ACC112 (cell line): Measurements from ENCODE around the gene ZCCHC8.
"Not testable (repeated sequence)": the region's sequence is repeated elsewhere in the genome, so short reads cannot be mapped to it uniquely, and the experiment has no call there.

ENCODE experiments used
- H2AFZ ChIP-seq: fragments of 200-600 bp; sonication (generic); one replicate; pipeline ENCODE4 v1.6.0; 2017; ENCODE audit warnings: antibody characterized with exemption, low read length; ENCODE audit not compliant: unreplicated experiment
- H3K27ac ChIP-seq: fragments of 200-600 bp; sonication (generic); 2 replicates; pipeline ENCODE4 v1.5.1; 2014; ENCODE audit warnings: low read depth, mild to moderate bottlenecking, antibody characterized with exemption, low read length, moderate library complexity
- H3K27me3 ChIP-seq: fragments of 200-600 bp; sonication (generic); 2 replicates; pipeline ENCODE4 v1.6.1; 2014; ENCODE audit warnings: mild to moderate bottlenecking, antibody characterized with exemption, low read length, moderate library complexity, mixed read lengths; ENCODE audit not compliant: insufficient read depth
- H3K36me3 ChIP-seq: fragments of 200-600 bp; sonication (generic); 2 replicates; pipeline ENCODE4 v1.6.1; 2016; ENCODE audit warnings: mild to moderate bottlenecking, antibody characterized with exemption, low read length, moderate library complexity, mixed read lengths; ENCODE audit not compliant: insufficient read depth
- H3K4me1 ChIP-seq: fragments of 200-600 bp; sonication (generic); one replicate; pipeline ENCODE4 v1.6.1; 2016; ENCODE audit warnings: low read length, mixed read lengths; ENCODE audit not compliant: insufficient read depth, unreplicated experiment, control insufficient read depth
- H3K4me3 ChIP-seq: fragments of 200-600 bp; sonication (generic); 2 replicates; pipeline ENCODE4 v1.5.1; 2014; ENCODE audit warnings: mild to moderate bottlenecking, low read depth, low read length
- H3K79me2 ChIP-seq: fragments of 200-600 bp; sonication (generic); one replicate; pipeline ENCODE4 v1.6.0; 2016; ENCODE audit warnings: low read length; ENCODE audit not compliant: control insufficient read depth, unreplicated experiment, insufficient read depth

ZCCHC8 gene

DNA sequence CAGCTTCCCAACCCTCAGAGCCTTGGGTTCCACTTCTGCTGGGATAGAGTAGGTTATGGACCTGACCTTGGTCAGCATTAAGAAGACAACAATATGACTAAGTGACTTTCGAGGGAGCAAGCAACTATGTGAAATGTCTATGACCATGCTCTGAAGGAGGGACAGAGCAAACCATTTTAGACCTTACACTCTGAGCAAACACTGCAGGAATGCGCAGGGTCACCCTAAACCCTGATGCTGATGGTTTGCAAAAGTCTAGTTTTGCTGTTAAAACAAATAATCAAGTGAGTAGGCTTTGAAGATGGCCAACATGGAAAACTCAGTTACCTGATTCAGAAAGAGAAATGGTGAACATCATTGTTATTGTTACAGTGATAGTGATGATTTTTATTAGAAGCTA lies 8.7 kb downstream of the ZCCHC8 start:
- H3K36me3 ChIP-seq, result peaks cover 39% of the 10 kb centered on the region

DNA sequence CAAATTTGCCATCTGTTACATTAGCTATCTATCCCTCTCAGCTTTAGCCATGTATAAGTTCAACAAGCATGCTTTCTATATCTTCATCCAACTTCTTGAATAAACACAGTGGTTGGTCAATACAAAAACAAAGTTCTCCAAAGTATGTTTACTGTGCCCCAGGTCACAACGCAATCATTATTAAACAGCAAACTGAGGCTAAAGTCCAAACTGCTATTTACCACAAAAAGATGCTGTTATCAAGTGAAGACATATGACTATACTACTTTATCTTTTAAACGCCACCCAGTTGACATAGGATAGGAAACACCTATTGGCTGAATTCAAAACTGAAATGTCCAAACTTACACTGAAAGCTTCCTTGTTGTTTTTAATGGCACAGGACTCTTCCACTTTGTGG lies 11.7 kb downstream of the ZCCHC8 start:
- Histone ChIP-seq H3K27ac (no peak overlapping the region), H3K4me1 (no peaks in the 10 kb centered on the region), H2AFZ (no peak overlapping the region), H3K27me3 (no peaks in the 10 kb centered on the region), H3K79me2 (peaks cover 9% of the 10 kb centered on the region), H3K4me3 (no peak overlapping the region), H3K36me3 (peaks cover 35% of the 10 kb centered on the region)

More for the DNA sequence above, 8.7 kb downstream of the ZCCHC8 start:
- Histone ChIP-seq H3K27me3 (no peaks in the 10 kb centered on the region), H3K4me1 (no peaks in the 10 kb centered on the region), H2AFZ (no peak overlapping the region), H3K4me3 (no peak overlapping the region), H3K79me2 (peaks cover 27% of the 10 kb centered on the region), H3K27ac (no peak overlapping the region)

DNA sequence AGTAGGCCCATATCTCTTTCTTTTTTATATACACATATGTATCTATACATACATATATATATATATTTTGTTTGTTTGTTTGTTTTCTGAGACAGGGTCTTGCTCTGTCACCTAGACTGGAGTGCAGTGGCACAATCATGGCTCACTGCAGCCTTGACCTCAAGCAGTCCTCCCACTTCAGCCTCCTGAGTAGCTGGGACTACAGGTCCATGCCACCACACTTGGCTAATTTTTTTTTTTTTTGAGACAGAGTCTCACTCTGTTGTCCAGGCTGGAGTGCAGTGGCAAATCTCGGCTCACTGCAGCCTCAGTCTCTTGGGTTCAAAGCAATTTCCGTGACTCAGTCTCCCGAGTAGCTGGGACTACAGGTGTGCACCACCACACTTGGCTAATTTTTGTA lies 12.9 kb downstream of the ZCCHC8 start:
- peaks cover 33% of the 10 kb centered on the region for H3K36me3 ChIP-seq
- not testable (repeated sequence) for H2AFZ ChIP-seq, H3K27me3 ChIP-seq, H3K4me3 ChIP-seq, H3K27ac ChIP-seq, H3K79me2 ChIP-seq, H3K4me1 ChIP-seq

DNA sequence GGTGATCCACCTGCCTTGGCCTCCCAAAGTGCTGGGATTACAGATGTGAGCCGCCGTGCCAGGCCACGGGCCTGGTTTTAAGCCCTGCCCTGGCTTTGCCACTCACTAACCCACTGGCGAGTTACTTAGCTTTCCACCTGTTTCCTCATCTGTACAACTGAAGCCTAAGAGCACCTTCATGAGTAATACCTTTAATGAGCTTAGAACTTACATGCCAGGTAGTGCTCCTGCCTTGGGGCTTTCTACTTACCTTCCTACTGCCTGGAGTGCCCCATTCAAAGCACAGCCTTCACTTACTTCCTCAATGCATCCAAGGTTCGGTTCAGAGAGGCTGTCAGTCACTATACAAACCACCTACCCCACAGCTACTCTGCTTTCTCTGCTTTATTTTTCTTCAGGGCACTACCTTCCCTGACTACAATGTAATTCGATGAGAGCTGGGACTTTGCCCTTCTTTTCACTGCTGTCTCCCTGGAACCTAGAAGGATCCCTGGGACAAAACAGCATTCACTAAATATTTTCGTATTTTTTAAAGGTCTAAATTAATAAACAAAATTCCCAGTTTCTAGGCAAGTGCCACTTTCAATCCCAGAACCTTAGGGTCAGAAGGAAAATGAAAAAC lies 13.8 kb downstream of the ZCCHC8 start:
- H3K36me3 ChIP-seq, result peaks cover 28% of the 10 kb centered on the region
- H3K4me3 ChIP-seq, result no peak overlapping the region
- H3K27me3 ChIP-seq, result no peaks in the 10 kb centered on the region
- peaks cover 2% of the 10 kb centered on the region for H3K79me2 ChIP-seq
- no peak overlapping the region for H2AFZ ChIP-seq
- no peak overlapping the region for H3K27ac ChIP-seq
- no peaks in the 10 kb centered on the region for H3K4me1 ChIP-seq

DNA sequence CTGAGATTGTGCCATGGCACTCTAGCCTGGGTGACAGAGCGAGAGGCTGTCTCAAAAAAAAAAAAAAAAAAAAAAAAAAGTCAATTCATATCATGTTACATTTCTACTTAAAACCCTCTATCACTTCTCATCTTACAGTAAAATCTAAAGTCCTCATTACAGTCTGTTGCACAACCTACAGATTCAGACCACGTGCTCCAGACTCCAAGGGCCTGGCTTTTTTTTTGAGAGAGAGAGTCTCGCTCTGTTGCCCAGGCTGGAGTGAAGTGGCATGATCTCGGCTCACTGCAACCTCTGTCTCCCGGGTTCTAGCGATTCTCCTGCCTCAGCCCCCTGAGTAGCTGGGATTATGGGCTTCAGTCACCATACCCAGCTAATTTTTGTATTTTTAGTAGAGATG lies 14.4 kb downstream of the ZCCHC8 start:
- H3K36me3 ChIP-seq, result peaks cover 30% of the 10 kb centered on the region
- not testable (repeated sequence) for H3K4me3 ChIP-seq, H2AFZ ChIP-seq, H3K4me1 ChIP-seq, H3K27me3 ChIP-seq, H3K79me2 ChIP-seq, H3K27ac ChIP-seq

DNA sequence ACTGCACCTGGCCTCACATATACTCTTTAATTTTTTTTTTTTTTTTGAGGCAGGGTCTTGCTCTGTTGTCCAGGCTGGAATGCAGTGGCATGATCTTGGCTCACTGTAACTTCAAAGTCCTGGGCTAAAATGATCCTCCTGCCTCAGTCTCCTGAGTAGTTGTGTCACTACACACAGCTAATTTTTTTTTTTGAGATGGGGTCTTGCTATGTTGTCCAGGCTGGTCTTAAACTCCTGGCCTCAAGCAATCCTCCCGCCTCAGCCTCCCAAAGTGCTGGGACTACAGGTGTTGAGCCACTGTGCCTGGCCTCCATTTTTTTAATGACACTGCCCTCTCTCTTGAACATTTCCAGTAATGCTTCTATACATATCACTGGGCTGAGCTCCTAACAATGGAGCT lies 16.3 kb downstream of the ZCCHC8 start:
- not testable (repeated sequence) for H3K4me3 ChIP-seq, H3K4me1 ChIP-seq, H2AFZ ChIP-seq, H3K79me2 ChIP-seq, H3K27ac ChIP-seq, H3K27me3 ChIP-seq
- H3K36me3 ChIP-seq, result peaks cover 29% of the 10 kb centered on the region

DNA sequence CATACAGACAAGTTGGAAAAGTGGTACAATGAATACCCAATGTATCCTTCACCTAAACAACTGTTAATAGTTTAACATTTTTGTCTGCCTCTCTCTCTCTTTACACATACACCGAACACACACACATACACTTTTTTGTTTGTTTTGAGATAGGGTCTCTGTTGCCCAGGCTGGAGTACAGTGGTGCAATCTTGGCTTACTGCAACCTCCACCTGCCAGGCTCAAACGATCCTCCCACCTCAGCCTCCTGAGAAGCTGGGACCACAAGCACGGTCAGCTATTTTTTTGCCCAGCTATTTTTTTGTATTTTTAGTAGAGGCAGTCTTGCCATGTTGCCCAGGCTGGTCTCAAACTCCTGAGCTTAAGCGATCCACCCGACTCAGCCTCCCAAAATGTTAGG lies 16.8 kb downstream of the ZCCHC8 start:
- no peak overlapping the region for H3K4me3 ChIP-seq
- no peaks in the 10 kb centered on the region for H3K4me1 ChIP-seq
- no peaks in the 10 kb centered on the region for H3K79me2 ChIP-seq
- no peaks in the 10 kb centered on the region for H3K27me3 ChIP-seq
- H2AFZ ChIP-seq, result no peak overlapping the region
- no peak overlapping the region for H3K27ac ChIP-seq
- H3K36me3 ChIP-seq, result peaks cover 29% of the 10 kb centered on the region

DNA sequence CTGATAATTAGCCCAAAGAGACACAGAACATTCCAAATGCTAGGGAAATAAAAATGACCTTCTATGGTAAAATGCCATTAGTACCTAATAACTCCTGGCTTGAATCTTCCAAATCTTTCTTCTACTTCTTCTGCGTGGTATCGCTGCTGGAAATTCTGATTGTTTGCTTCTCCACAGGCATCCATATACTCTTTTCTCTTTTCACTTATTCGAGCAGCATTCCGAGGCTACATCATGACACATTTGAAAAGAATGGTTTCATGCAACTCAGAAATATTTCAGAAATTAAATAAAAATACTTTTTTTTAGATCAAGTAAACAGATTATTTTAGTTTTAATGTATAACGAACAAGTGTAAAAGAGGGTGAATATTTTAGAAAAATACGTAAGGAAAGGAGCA lies 18.9 kb downstream of the ZCCHC8 start:
- Histone ChIP-seq H3K27me3 (no peaks in the 10 kb centered on the region), H3K4me1 (no peaks in the 10 kb centered on the region), H3K4me3 (no peak overlapping the region), H2AFZ (no peak overlapping the region), H3K79me2 (no peaks in the 10 kb centered on the region), H3K27ac (no peak overlapping the region), H3K36me3 (peaks cover 26% of the 10 kb centered on the region)

DNA sequence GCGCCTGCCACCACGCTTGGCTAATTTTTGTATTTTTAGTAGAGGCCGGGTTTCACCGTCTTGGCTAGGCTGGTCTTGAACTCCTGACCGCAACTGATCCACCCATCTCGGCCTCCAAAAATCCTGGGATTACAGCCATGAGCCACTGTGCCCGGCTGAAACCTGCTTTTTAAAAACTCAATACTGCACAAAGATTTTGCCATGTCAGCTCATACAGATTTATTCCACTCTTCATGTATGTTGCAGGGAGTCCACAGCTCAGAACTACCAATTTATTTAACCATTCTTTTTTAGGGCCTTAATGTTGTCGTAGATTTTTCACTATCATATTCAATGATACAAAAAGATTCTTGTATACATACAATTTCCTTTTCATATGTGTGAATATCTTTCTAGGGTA lies 20.0 kb downstream of the ZCCHC8 start:
- no peaks in the 10 kb centered on the region for H3K4me1 ChIP-seq
- no peak overlapping the region for H3K27ac ChIP-seq
- H3K36me3 ChIP-seq, result peaks cover 26% of the 10 kb centered on the region
- no peaks in the 10 kb centered on the region for H3K27me3 ChIP-seq
- H3K4me3 ChIP-seq, result no peak overlapping the region
- no peaks in the 10 kb centered on the region for H3K79me2 ChIP-seq
- no peak overlapping the region for H2AFZ ChIP-seq

DNA sequence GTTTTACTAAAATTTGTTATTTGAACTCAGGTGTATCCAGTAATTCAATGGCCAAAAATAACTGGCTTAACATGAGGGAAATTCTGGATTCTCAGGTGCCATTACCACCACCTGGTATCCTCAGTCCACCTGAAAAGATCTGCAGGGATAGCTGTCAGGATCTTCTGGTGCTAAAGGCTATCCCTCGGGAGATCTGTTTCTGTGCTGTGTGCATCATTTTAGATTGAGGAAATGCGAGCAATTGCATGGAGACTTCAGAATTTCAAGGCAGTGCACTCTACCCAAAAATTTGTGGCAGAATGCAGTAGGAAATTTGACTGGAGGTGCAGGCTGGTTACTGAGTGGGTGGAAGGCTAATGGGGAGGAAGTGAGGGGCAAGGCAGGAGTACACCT lies 26.4 kb downstream of the ZCCHC8 start:
- Histone ChIP-seq H3K36me3 (peaks cover 16% of the 10 kb centered on the region), H3K27ac (no peak overlapping the region), H3K79me2 (no peaks in the 10 kb centered on the region), H3K27me3 (no peaks in the 10 kb centered on the region), H2AFZ (no peak overlapping the region), H3K4me1 (peaks cover 11% of the 10 kb centered on the region), H3K4me3 (no peak overlapping the region)

DNA sequence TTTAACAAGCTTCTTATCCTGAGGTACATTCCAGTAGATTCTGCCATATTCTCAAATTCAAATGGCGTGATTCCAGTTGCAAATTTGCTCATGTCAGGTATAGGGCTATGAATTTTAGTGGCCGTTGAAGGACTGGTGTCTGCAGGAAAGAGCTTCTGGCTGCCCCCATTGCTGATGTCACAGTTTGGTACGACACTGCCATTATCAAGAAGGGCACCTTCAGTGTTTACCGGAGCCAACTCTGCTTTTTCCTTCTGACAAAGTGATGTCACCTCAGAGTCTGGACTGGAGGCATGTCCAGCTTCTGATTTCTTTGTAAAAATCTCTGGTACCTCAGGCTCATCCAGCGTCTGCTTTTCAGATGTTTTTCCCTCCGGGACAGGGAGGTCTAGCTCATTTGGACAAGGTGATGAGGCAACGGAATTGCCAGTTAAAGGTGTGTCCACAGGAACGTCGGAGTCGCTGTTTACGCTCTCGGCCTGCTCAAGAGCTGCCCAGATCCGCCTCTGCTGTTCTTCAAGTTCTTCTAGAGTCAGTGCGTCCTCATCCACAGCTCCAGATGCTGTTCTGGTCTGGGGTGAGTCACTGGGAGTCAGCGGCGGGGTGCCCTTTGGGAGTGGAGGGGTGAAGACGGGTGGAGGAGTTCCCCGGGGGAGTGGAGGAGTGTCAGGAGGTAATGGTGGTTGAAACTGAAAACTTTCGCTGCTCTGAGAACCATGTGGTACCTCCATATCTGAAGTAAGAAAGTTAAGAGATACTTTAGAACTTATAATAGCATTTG lies 27.0 kb downstream of the ZCCHC8 start:
- peaks cover 16% of the 10 kb centered on the region for H3K36me3 ChIP-seq
- peak overlapping the region; percentile 28; the same call in 1 of the 2 replicates for H3K27ac ChIP-seq
- no peaks in the 10 kb centered on the region for H3K79me2 ChIP-seq

More for the DNA sequence above, 27.0 kb downstream of the ZCCHC8 start:
- no peaks in the 10 kb centered on the region for H3K27me3 ChIP-seq
- H2AFZ ChIP-seq, result no peak overlapping the region
- peaks cover 11% of the 10 kb centered on the region for H3K4me1 ChIP-seq
- H3K4me3 ChIP-seq, result no peak overlapping the region
